Measurements from ENCODE around the gene CRB1.

DNA sequence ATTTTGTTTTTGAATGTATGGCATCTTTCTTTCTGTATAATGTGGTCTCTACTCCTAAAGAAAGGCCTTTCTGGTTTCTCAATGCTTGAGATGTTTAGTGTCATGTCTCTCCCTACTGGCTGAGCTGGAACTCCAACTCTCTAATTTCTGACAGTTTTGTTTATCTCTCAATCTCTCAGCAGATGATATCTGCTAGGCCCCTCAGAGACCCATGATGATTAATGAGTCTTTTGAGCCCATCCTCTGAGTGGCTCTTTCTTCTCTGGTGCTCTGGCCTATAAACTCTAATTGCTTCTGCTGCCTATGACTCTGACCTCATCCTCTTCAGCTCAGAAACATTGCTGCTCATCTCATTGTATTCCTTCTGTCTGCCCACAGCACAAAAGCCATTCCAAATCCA, 46.6 kb downstream of the CRB1 start:
- TF ChIP-seq, protein P1, sequence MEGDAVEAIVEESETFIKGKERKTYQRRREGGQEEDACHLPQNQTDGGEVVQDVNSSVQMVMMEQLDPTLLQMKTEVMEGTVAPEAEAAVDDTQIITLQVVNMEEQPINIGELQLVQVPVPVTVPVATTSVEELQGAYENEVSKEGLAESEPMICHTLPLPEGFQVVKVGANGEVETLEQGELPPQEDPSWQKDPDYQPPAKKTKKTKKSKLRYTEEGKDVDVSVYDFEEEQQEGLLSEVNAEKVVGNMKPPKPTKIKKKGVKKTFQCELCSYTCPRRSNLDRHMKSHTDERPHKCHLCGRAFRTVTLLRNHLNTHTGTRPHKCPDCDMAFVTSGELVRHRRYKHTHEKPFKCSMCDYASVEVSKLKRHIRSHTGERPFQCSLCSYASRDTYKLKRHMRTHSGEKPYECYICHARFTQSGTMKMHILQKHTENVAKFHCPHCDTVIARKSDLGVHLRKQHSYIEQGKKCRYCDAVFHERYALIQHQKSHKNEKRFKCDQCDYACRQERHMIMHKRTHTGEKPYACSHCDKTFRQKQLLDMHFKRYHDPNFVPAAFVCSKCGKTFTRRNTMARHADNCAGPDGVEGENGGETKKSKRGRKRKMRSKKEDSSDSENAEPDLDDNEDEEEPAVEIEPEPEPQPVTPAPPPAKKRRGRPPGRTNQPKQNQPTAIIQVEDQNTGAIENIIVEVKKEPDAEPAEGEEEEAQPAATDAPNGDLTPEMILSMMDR (IDR thresholded peaks at IDR 0.05; ENCODE audit: control extremely low read depth in 1 of 3, insufficient read depth in 1 of 3, low read depth in 1 of 3, low read length in 3 of 3): no peak; a peak in 1 of 4 replicates
- no peak for TF ChIP-seq GABPA (IDR thresholded peaks at IDR 0.05; ENCODE audit: borderline replicate concordance, insufficient read depth, low read length)
- TF ChIP-seq POLR2A (IDR thresholded peaks at IDR 0.05; ENCODE audit: control extremely low read depth in 1 of 2, low read depth in 2 of 2, low read length in 2 of 2): no peak
- no peak for TF ChIP-seq JUND (IDR thresholded peaks at IDR 0.05; ENCODE audit: low read length)
- no peak for TF ChIP-seq POLR2AphosphoS5 (IDR thresholded peaks at IDR 0.05; ENCODE audit: low read depth, low read length)
- TF ChIP-seq, protein P2, sequence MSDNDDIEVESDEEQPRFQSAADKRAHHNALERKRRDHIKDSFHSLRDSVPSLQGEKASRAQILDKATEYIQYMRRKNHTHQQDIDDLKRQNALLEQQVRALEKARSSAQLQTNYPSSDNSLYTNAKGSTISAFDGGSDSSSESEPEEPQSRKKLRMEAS (IDR thresholded peaks at IDR 0.05): no peak
